Right lobe of liver (tissue), 6 donors: ENCODE data around the gene LCE5A. TPM values are rescaled to one million over a fixed set of nuclear protein-coding genes. Genes with fewer than 3 reads are reported as not detected.
"Not testable (repeated sequence)": the region's sequence is repeated elsewhere in the genome, so short reads cannot be mapped to it uniquely, and the experiment has no call there.

Experiments
- ATAC-seq, 4 donors: fragments of 200-7000 bp; cut with Tn5 transposase; one replicate each; pipeline ENCODE4 v1.9.1; 2020; ENCODE audit warnings: mild to moderate bottlenecking in 4 of 4, moderate library complexity in 4 of 4
- DNase-seq, 3 donors: peaks; one replicate each; pipeline ENCODE4 v3.0.0-alpha.2; 2020
- H3K27ac ChIP-seq, 3 donors: fragments of 200-600 bp; one replicate each; pipeline ENCODE4 v1.8.0; 2022
- H3K27me3 ChIP-seq, 2 donors: fragments of 200-600 bp; one replicate each; pipeline ENCODE4 v1.8.0; 2022
- H3K36me3 ChIP-seq, 4 donors: fragments of 200-600 bp; sonication (generic) in 1 of 4; one replicate each; pipeline versions ENCODE4 v1.5.1 to v1.8.0; 2017 to 2022; ENCODE audit warnings: control low read depth in 1 of 4
- H3K4me1 ChIP-seq, 4 donors: fragments of 200-600 bp; sonication (generic) in 1 of 4; one replicate each; pipeline versions ENCODE4 v1.5.1 to v1.8.0; 2017 to 2022; ENCODE audit warnings: control low read depth in 1 of 4
- H3K4me3 ChIP-seq, 3 donors: fragments of 200-600 bp; one replicate each; pipeline ENCODE4 v1.8.0; 2022
- H3K9me3 ChIP-seq, 4 donors: fragments of 200-600 bp; sonication (generic) in 1 of 4; one replicate each; pipeline versions ENCODE4 v1.5.1 to v1.8.0; 2017 to 2022; ENCODE audit warnings: control low read depth in 1 of 4
- POLR2A ChIP-seq: fragments of 450-650 bp; IDR thresholded peaks from one replicate; pipeline ENCODE4 v1.6.1; 2017; ENCODE audit warnings: antibody characterized with exemption, mild to moderate bottlenecking
- WGBS: methylation state at CpG from one replicate; pipeline ENCODE4 v1.1.6; 2018; ENCODE audit warnings: low coverage, low lambda C conversion rate; ENCODE audit not compliant: insufficient coverage; ENCODE audit errors: missing lambda C conversion rate; 5-methylcytosine and 5-hydroxymethylcytosine counted together
- intact Hi-C, 2 donors: fragments of 100-400 bp; cut with DNase I; formaldehyde crosslinking; loops; one replicate each; pipeline versions ENCODE4 v1.11.2 to v1.14.1; 2022
- total RNA-seq, 6 experiments: library from RNA; depleted of rRNA in 2 of 6; stranded (reverse); fragments of >200 nt in 2 of 6; fragmentation: NEBNext Ultra II Directional in 3 of 6; extraction: Animal tissue kit (Norgen Biotek cat#: 25700) in 3 of 6; gene quantifications; one replicate each; pipeline versions ENCODE4 v1.1.0 to v1.2.4, GENCODE V29; 2016 to 2023
- TF ChIP-seq, protein P1 (sequence below), 4 donors: fragments of 200-600 bp in 3 of 4; fragments of 450-650 bp in 1 of 4; IDR thresholded peaks; one replicate each; pipeline versions ENCODE4 v1.5.1 to v1.8.0; 2016 to 2022; ENCODE audit warnings: antibody characterized with exemption in 4 of 4, mild to moderate bottlenecking in 2 of 4
- donor health status: DM: no; HTN: yes; CAD: no.
- donor health status: DM: no; HTN: no; CAD: no.
- donor health status: DM: no; HTN: no; CAD: no.
- donor health status: DM: no; HTN: yes; CAD: no.
- donor health status: DM: no; HTN: yes; CAD: no.

The LCE5A gene
- total RNA-seq, 6 experiments from 2014 or later, result not detected

DNA sequence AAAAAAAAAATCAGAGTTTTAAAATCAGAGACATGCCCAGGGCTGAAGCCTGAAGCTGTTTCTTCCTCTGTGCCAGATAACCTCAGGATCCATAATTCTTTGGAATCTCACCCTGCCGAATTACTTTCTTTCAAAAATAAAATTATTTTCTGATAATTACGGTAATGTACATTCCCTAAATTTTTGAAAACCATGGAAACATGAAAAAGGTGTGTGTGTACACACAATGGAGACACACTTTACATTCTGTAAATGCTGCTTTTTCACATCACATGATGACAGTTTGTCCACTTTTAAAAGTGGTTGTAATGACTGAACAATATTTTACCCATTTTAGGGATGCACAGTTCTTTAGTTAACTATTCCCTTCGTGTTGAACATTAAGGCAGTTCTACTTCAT is 25.2 kb downstream of the LCE5A start:
- no peak for DNase-seq
- no peak for TF ChIP-seq POLR2A
- TF ChIP-seq, protein P1, sequence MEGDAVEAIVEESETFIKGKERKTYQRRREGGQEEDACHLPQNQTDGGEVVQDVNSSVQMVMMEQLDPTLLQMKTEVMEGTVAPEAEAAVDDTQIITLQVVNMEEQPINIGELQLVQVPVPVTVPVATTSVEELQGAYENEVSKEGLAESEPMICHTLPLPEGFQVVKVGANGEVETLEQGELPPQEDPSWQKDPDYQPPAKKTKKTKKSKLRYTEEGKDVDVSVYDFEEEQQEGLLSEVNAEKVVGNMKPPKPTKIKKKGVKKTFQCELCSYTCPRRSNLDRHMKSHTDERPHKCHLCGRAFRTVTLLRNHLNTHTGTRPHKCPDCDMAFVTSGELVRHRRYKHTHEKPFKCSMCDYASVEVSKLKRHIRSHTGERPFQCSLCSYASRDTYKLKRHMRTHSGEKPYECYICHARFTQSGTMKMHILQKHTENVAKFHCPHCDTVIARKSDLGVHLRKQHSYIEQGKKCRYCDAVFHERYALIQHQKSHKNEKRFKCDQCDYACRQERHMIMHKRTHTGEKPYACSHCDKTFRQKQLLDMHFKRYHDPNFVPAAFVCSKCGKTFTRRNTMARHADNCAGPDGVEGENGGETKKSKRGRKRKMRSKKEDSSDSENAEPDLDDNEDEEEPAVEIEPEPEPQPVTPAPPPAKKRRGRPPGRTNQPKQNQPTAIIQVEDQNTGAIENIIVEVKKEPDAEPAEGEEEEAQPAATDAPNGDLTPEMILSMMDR (IDR thresholded peaks at IDR 0.05), result no peak
- ATAC-seq, result no peak
- no peaks in the 10 kb centered on the region for H3K9me3 ChIP-seq
- 55% methylated on average over 3 of the region's 3 CpGs for WGBS
- no peak overlapping the region for H3K27ac ChIP-seq
- intact Hi-C loops, result no loop called here
- H3K36me3 ChIP-seq, result no peaks in the 10 kb centered on the region
- H3K4me1 ChIP-seq, result no peaks in the 10 kb centered on the region
- H3K27me3 ChIP-seq, result no peaks in the 10 kb centered on the region
- no peak overlapping the region for H3K4me3 ChIP-seq

DNA sequence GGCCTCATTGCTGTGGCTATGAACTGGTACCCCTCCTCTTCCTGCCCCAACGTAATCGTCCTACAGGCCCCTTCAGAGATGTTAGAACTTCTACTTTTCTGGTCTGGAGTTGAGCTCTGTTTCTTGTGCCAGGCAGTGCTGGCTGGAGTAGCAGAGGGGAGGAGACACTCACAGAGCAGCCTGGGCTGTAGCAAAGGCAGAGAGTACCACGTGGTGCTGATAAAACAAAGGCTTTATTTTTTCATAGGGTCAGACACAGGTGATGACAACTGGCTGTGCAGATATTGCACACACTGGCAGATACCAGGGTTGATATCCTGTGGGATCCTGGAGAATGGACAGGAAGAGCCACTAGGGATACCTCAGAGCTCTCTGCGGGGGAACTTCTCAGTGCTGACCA is 26.9 kb downstream of the LCE5A start:
- TF ChIP-seq, protein P1 (IDR thresholded peaks at IDR 0.05), result no peak
- no peak for TF ChIP-seq POLR2A

DNA sequence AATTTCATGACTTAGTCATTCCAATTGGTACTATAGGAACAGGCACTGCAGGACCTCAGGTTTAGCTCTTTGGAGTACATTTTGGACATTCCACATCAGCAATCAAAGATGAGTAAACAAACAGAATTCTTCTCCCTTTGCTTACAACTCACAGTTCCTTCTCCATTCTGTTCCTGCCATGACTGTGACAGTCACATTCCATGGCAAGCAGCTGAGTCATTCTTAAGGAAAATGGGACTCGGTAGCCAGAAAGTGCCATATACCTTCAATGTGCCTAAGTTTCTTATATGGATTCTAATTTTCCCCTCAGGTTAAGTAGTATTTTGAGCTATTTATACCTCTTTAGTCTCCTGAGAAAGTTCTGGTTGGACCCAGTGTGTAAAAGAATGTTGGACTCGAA is 29.3 kb downstream of the LCE5A start:
- intact Hi-C loops, result no loop called here
- no peaks in the 10 kb centered on the region for H3K4me1 ChIP-seq
- H3K4me3 ChIP-seq, result no peak overlapping the region
- TF ChIP-seq, protein P1 (IDR thresholded peaks at IDR 0.05), result no peak
- TF ChIP-seq POLR2A, result no peak
- no peaks in the 10 kb centered on the region for H3K36me3 ChIP-seq
- no peak overlapping the region for H3K27ac ChIP-seq
- no peak for ATAC-seq
- no peak for DNase-seq
- WGBS, result 42% methylated on average over 2 of the region's 2 CpGs
- H3K27me3 ChIP-seq, result no peaks in the 10 kb centered on the region
- H3K9me3 ChIP-seq, result no peaks in the 10 kb centered on the region

More for the DNA sequence above, 26.9 kb downstream of the LCE5A start:
- intact Hi-C loops, result no loop called here
- Histone ChIP-seq H3K4me3 (no peak overlapping the region), H3K9me3 (no peaks in the 10 kb centered on the region), H3K27me3 (no peaks in the 10 kb centered on the region), H3K36me3 (no peaks in the 10 kb centered on the region), H3K4me1 (no peaks in the 10 kb centered on the region), H3K27ac (no peak overlapping the region)
- DNase-seq (no peak), ATAC-seq (peak in 2 of 4 donors; percentile 17 to 47)
- 32% methylated on average over 4 of the region's 4 CpGs for WGBS

DNA sequence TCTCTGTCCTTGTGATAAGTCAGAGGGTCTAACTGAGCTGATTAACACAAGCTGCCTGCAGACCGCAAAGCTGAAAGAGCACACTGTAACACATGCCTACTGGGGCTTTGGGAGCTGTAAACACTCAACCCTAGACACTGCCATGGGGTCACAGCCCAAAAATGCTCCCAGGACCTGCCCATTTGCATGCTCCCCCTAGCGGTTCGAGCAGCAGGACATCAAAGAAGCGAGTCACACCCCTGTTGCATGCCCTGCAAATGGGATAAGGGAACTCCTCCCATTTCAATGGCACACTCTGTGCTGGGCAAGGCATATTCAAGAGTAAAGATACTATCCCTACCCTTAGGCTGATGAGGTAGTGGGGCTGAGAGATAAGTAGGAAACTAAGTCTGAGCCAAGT is 33.2 kb downstream of the LCE5A start:
- 27% methylated on average over 2 of the region's 4 CpGs for WGBS
- intact Hi-C loops, result no loop called here
- H3K4me1 ChIP-seq, result no peaks in the 10 kb centered on the region
- H3K36me3 ChIP-seq, result no peaks in the 10 kb centered on the region
- H3K9me3 ChIP-seq, result no peaks in the 10 kb centered on the region
- H3K4me3 ChIP-seq, result no peak overlapping the region
- ATAC-seq (no peak), DNase-seq (no peak)
- H3K27me3 ChIP-seq, result no peaks in the 10 kb centered on the region
- TF ChIP-seq, protein P1 (IDR thresholded peaks at IDR 0.05), result peak in 2 of 4 donors; percentile 7 to 20
- no peak for TF ChIP-seq POLR2A
- H3K27ac ChIP-seq, result no peak overlapping the region

DNA sequence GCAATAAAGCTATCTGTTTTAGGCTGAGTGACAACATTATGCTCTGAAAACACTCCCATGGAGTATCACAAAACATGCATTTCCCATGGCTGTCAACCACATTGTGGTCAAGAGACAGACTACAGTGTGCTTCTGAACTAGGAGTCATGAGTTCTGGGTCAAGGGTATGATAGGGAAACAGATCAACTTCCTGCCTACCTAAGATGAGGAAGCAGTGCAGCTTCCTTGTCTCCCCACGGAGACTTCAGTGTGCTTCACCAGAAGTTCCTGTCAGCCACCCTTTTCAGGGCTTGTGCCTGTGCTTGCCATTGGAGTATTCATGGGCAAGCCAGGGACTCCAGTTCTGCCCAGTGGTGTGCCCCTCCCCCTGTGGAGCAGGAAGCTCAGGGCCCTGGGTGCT is 36.1 kb downstream of the LCE5A start:
- WGBS, result 0% methylated on average over 1 of the region's 1 CpG
- DNase-seq (no peak), ATAC-seq (no peak)
- no peak overlapping the region for H3K27ac ChIP-seq
- no peaks in the 10 kb centered on the region for H3K9me3 ChIP-seq
- H3K4me1 ChIP-seq, result no peaks in the 10 kb centered on the region
- H3K27me3 ChIP-seq, result no peaks in the 10 kb centered on the region
- intact Hi-C loops, result no loop called here
- H3K36me3 ChIP-seq, result no peaks in the 10 kb centered on the region
- TF ChIP-seq POLR2A, result no peak
- TF ChIP-seq, protein P1 (IDR thresholded peaks at IDR 0.05), result no peak
- H3K4me3 ChIP-seq, result no peak overlapping the region

DNA sequence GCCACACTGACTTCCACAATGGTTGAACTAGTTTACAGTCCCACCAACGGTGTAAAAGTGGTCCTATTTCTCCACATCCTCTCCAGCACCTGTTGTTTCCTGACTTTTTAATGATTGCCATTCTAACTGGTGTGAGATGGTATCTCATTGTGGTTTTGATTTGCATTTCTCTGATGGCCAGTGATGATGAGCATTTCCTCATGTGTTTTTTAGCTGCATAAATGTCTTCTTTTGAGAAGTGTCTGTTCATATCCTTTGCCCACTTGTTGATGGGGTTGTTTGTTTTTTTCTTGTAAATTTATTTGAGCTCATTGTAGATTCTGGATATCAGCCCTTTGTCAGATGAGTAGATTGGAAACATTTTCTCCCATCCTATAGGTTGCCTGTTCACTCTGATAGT is 37.8 kb downstream of the LCE5A start:
- WGBS, result no CpG with 5 or more reads among the region's 1 CpG
- not testable (repeated sequence) for H3K4me3 ChIP-seq

More for the DNA sequence above, 37.8 kb downstream of the LCE5A start:
- intact Hi-C loops, H3K27ac ChIP-seq, H3K9me3 ChIP-seq, H3K27me3 ChIP-seq, ATAC-seq, DNase-seq, H3K4me1 ChIP-seq, H3K36me3 ChIP-seq: not testable (repeated sequence)
